GM15510 (cell line): ENCODE data around the gene NECTIN1.

Experiments used
- POLR2A ChIP-seq: IDR thresholded peaks from 3 replicates; pipeline ENCODE4 v1.6.1; 2011; ENCODE audit warnings: borderline replicate concordance; ENCODE audit not compliant: insufficient read length; ENCODE audit errors: extremely low read depth

Gene NECTIN1

GRCh38 chr11:119644502-119644901, 84.5 kb downstream of the NECTIN1 start:
- no peak for TF ChIP-seq POLR2A

GRCh38 chr11:119643876-119644225, 85.1 kb downstream of the NECTIN1 start:
- no peak for TF ChIP-seq POLR2A

- no peak for TF ChIP-seq POLR2A
Observed at GRCh38 chr11:119643212-119643875, 85.7 kb downstream of the NECTIN1 start.

- no peak for TF ChIP-seq POLR2A
Observed at GRCh38 chr11:119641983-119642745, 86.8 kb downstream of the NECTIN1 start.

GRCh38 chr11:119640541-119640940, 88.5 kb downstream of the NECTIN1 start:
- TF ChIP-seq POLR2A, result no peak

GRCh38 chr11:119639642-119640205, 89.3 kb downstream of the NECTIN1 start:
- TF ChIP-seq POLR2A, result no peak

- TF ChIP-seq POLR2A, result no peak
Observed at GRCh38 chr11:119638851-119639250, 90.1 kb downstream of the NECTIN1 start.

- no peak for TF ChIP-seq POLR2A
Observed at GRCh38 chr11:119637481-119637880, 91.5 kb downstream of the NECTIN1 start.

GRCh38 chr11:119635776-119636175, 93.2 kb downstream of the NECTIN1 start:
- no peak for TF ChIP-seq POLR2A

- no peak for TF ChIP-seq POLR2A
Observed at GRCh38 chr11:119635041-119635740, 93.8 kb downstream of the NECTIN1 start.

- no peak for TF ChIP-seq POLR2A
Observed at GRCh38 chr11:119634301-119634700, 94.7 kb downstream of the NECTIN1 start.

- TF ChIP-seq POLR2A, result no peak
Observed at GRCh38 chr11:119629834-119630624, 99.0 kb downstream of the NECTIN1 start.

- TF ChIP-seq POLR2A, result no peak
Observed at GRCh38 chr11:119629085-119629484, 99.9 kb downstream of the NECTIN1 start.

GRCh38 chr11:119627286-119627685, 101.7 kb downstream of the NECTIN1 start:
- no peak for TF ChIP-seq POLR2A

- TF ChIP-seq POLR2A, result no peak
Observed at GRCh38 chr11:119626871-119627270, 102.1 kb downstream of the NECTIN1 start.

GRCh38 chr11:119626197-119626841, 102.7 kb downstream of the NECTIN1 start:
- no peak for TF ChIP-seq POLR2A
